HG02970 (cell line): ENCODE results near the gene BEX3.
"Not testable (repeated sequence)": the region's sequence is repeated elsewhere in the genome, so short reads cannot be mapped to it uniquely, and the experiment has no call there.

Source experiments
- ATAC-seq: cut with Tn5 transposase; IDR thresholded peaks from one replicate; pipeline ENCODE4 v1.9.1; 2021; ENCODE audit warnings: mild to moderate bottlenecking, moderate library complexity, moderate number of reproducible peaks; ENCODE audit not compliant: unreplicated experiment, low FRiP score

BEX3 gene

GRCh38 chrX:103376118-103376978 lies at the start of gene BEX3:
Gene BEX3, plus strand, starts transcription at chrX:103376538. Its CDS starts 984 bp downstream, at chrX:103377522.
- no peak for ATAC-seq

DNA sequence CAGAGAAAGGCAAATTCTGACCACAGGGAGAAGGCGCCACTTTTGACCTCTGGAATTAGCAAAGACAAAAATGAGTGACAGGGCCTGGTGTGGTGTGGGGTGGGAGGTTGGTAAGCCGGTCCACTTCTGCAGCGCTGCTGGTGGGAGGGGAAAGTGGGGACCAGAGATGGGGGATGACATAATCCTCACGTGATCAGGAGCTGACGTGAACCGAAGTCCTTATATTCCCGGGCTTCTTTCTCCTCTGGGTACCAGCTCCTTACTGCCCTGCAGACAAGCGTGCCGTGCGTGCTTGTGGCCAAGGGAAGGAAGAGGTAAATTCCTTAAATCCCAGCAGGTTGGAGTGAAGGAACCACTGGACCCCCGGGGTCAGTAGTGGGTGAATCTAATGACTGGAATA lies 46.3 kb upstream of the BEX3 start, which contains the start of gene TCEAL7:
Gene TCEAL7, plus strand, starts transcription at position 249 of the 400 bp plus-strand sequence. CDS start 1,165 bp downstream, outside the sequence.
- ATAC-seq, result no peak

DNA sequence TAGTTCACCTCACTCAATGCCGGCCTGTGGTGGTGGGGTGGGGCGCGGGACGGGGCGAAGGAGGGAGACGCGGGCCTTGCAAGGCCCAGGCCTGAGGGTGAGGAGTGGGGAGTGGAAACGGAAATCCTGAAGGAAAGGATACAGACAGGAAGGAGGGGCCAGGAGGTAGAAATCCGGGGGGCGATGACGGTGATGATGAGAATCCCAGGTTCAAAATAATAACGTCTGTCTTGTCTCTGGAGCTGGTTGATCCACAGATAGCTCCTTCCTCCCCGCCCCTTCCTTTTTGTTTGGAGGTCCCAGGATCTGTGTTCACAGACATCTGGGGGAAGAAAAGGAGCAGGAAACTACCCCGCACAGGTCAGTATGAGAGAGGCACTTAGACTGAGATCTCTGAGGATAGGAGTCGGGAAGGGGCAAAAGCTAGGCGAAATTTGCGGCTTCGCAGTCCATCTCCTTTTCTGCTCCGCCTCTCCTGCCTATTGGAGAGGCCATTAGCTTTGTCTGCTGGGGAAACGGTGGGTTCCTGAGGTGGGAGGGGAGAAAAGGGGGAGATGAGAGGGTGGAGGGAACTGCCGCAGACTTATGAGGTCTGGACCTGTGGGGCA lies 45.6 kb upstream of the BEX3 start:
- ATAC-seq, result no peak

- ATAC-seq, result no peak
These were observed 37.7 kb upstream of the BEX3 start for GRCh38 chrX:103338663-103339062.

DNA sequence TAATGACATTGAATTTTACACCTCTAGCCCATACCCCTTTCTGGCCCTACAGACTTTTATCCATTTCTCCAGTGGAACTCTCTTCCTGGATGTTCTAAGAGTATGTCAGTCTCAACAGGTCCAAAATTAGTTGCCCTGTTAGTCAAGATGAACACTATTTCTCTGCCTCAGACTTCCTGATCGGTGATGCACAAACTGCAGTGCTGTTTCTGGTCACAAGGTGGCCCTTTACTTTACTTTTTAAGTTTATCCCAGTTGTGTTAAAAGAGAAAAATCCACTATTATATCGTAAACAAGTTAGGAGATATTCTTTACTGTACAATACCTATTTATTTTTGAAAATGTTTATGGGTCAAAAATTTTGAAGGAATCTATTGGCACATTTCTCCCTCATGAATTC lies 33.2 kb upstream of the BEX3 start:
- no peak for ATAC-seq

DNA sequence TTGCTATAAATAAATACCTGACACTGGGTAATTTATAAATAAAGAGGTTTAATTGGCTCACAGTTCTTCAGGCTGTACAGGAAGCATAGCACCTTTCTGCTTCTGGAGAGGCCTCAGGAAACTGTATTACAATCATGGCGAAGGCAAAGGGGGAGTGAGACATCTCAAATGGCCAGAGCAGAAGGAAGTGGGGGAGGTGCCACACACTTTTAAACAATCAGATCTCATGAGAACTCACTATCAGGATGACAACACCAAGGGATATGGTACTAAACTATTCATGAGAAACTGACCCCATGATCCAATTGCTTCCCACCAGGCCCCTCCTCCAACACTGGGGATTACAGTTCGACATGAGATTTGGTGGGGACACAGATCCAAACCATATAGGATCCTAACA lies 31.7 kb upstream of the BEX3 start:
- ATAC-seq, result no peak

- no peak for ATAC-seq
These were observed 28.5 kb upstream of the BEX3 start for GRCh38 chrX:103347682-103348397.

GRCh38 chrX:103356130-103356798 lies 20.1 kb upstream of the BEX3 start, which contains the start of gene TCEAL9:
Gene TCEAL9, plus strand, starts transcription at chrX:103356506. Its CDS starts 1,179 bp downstream, at chrX:103357685.
- ATAC-seq, result no peak

DNA sequence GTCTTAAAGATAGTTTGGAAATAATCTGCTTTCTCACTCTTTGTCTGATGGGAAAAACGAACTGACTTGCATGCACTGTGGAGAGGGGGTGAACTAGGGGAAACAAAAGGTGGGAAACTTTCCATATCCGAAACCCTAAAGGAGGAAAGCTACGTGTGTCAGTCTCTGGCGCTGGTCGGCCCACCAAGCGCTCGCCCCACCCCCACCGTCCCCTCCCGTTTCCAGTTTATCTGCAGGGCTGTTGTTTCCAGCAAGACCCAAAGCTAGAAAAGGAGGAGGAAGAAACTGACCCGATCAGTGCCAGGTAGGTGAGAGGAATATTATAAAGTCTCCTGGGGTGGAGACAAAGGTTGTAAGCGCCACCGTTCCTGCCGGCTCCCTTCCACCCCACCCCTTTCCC lies 19.5 kb upstream of the BEX3 start:
- ATAC-seq, result no peak

- no peak for ATAC-seq
These were observed 18.5 kb upstream of the BEX3 start for GRCh38 chrX:103357871-103358270.

DNA sequence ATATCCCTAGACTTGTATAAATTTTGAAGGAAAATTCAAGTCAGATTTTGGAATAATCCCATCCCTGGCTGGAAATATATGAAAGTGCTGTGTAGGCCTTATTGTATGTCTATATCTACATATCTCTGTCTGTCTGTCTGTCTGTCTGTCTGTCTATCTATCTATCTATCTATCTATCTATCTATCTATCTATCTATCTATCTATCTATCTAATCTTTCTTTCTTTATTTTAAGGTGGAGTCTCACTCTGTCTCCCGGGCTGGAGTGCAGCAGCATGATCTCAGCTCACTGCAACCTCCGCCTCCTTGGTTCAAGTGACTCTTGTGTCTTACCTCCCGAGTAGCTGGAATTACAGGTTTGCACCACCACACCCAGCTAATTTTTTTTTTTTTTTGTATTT lies 16.7 kb upstream of the BEX3 start:
- not testable (repeated sequence) for ATAC-seq

- no peak for ATAC-seq
These were observed 16.2 kb upstream of the BEX3 start for GRCh38 chrX:103360092-103360491.

- ATAC-seq, result no peak
These were observed 15.4 kb upstream of the BEX3 start for GRCh38 chrX:103360916-103361315.

DNA sequence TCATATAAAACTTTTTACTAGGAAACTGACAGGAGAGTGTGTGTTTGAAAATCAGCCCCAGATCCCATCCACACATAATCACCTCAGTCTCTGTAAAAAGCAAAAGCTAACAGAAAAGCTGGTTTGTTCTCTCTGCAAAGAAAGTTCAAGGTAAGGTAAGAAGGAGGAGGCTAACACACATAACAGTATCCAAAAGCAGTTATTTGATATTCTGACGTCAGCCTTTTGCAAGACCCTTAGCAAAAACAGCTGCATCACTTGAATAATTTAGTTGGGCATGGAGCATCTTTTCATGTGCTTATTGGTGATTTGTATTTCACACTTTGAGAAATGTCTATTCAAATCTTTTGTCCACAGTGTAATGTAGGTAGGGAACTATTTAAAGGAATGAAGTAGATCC lies 14.5 kb upstream of the BEX3 start:
- no peak for ATAC-seq

DNA sequence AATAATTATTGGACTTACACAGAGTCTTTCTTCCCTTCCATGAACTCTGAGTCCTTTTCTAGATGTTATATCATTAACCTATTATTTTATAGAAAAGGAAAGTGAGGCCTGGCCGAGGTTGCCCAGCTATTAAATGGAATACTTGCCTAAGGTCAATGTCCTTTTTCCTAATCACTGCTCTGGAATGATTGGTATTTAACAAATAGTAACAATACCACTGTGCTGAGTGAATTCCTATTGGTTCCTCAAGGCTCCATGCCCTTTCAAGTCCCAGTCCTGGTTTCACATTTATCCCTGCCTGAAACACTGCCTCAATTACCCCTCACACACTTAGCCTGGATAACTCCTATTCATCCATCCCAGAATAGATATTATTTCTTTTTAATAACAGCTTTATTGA lies 13.9 kb upstream of the BEX3 start:
- no peak for ATAC-seq

GRCh38 chrX:103363046-103363445 lies 13.3 kb upstream of the BEX3 start:
- ATAC-seq, result no peak

DNA sequence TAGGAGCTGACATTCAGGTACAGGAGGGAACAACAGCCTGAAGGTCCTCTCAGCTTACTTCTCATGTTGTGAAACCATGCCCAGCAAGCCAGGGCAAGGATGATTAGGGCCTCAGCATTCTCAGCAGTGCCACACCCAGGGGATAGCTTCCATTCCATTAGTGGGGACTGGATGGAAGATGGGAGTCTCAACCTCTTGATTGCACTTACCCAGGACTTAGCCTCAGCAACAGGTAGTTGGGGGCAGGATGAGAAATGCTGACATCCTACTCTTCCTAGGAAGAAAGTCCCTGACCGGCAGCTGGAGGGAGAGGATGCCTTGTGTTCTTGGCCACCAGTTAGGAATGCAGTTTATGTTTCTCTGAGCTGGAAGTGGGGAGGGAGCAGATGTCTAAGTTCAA lies 8.8 kb upstream of the BEX3 start:
- no peak for ATAC-seq

DNA sequence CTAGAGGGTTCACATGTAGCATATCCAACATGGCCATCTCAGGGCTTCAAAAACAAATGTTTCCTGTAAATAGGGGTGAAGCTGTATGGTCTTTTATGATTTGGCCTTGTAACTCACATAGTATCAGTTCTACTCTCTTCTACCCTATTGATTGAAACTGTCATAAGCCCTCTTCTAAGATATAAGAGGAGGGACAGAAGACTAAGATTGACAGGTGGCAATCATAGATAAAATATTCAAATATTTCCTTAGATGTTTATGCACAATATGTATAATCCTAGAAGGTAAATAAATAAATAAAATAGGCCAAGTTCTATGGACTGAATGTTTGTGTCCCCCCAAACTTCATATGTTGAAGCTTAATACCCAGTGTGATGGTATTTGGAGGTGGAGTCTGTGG lies 6.9 kb upstream of the BEX3 start:
- ATAC-seq, result no peak

GRCh38 chrX:103372886-103373285 lies 3.5 kb upstream of the BEX3 start:
- ATAC-seq, result no peak

DNA sequence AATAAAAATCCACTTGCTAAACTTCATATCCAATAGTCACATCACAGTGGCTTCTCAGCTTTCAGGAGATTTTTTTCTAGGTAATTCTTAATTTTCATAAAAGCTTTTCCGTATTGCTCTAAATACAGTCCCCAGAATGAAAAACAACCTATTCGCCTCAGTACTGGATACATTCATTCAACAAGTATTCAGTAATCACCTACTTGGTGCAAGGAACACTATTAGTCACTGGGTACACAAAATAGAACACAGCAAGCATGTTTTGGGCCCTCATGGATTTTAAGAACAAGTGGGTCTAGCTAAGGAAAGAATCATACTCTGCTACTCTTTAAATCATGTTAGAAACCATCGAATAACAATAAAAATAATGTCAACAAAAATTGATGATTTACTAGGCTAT lies 2.8 kb upstream of the BEX3 start:
- ATAC-seq, result no peak

DNA sequence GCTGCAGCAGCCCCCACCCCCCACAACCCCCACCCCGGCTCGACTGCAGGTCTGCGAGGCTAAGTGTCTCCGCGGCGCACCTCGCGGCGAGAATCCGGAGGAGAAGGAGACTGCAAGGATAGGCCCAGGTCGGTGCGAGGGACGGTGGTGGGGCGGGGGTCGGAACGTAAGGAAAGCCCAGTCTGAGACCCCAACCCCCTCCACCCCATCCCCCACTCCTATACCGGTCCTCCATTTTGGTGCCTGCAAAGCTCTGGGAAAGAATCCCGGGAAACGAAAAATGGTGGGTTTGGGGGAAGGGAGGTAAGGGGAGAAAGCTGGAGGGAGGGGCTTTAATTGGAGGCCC lies 614 bp downstream of the BEX3 start:
- no peak for ATAC-seq
